ENCODE results near the gene GALNT6.

GALNT6 gene

GRCh38 chr12:51405801-51406207, 14.6 kb upstream of the GALNT6 start:
- DNase-seq = no peak

- no peak for DNase-seq
Observed at GRCh38 chr12:51404627-51405026, 13.4 kb upstream of the GALNT6 start.

- no peak for DNase-seq
Observed at GRCh38 chr12:51403681-51404136, 12.5 kb upstream of the GALNT6 start.

- DNase-seq = no peak
Observed at GRCh38 chr12:51403159-51403558, 12.0 kb upstream of the GALNT6 start.

- no peak for DNase-seq
Observed at GRCh38 chr12:51401900-51402299, 10.7 kb upstream of the GALNT6 start.

- no peak for DNase-seq
Observed at GRCh38 chr12:51401486-51401885, 10.3 kb upstream of the GALNT6 start.

GRCh38 chr12:51401020-51401419, 9.8 kb upstream of the GALNT6 start:
- DNase-seq = no peak

GRCh38 chr12:51399891-51400290, 8.7 kb upstream of the GALNT6 start:
- no peak for DNase-seq

GRCh38 chr12:51397670-51398069, 6.5 kb upstream of the GALNT6 start:
- DNase-seq = no peak

- no peak for DNase-seq
Observed at GRCh38 chr12:51395283-51396230, 4.4 kb upstream of the GALNT6 start.

- DNase-seq = no peak
Observed at GRCh38 chr12:51393676-51394545, 2.7 kb upstream of the GALNT6 start.

GRCh38 chr12:51392556-51393237, 1.5 kb upstream of the GALNT6 start:
- no peak for DNase-seq

GRCh38 chr12:51390891-51391282, 319 bp downstream of the GALNT6 start:
- no peak for DNase-seq

- no peak for DNase-seq
Observed at GRCh38 chr12:51390457-51390856, 749 bp downstream of the GALNT6 start.

GRCh38 chr12:51389302-51389999, 1.8 kb downstream of the GALNT6 start:
- no peak for DNase-seq

GRCh38 chr12:51388846-51389245, 2.4 kb downstream of the GALNT6 start:
- no peak for DNase-seq

- DNase-seq = no peak
Observed at GRCh38 chr12:51388069-51388799, 3.0 kb downstream of the GALNT6 start.

GRCh38 chr12:51386351-51386750, 4.9 kb downstream of the GALNT6 start:
- DNase-seq = no peak

GRCh38 chr12:51383269-51383905, 7.8 kb downstream of the GALNT6 start:
- no peak for DNase-seq

- no peak for DNase-seq
Observed at GRCh38 chr12:51382173-51382572, 9.0 kb downstream of the GALNT6 start.
